ENCODE results near the gene LPAR3.

DNA sequence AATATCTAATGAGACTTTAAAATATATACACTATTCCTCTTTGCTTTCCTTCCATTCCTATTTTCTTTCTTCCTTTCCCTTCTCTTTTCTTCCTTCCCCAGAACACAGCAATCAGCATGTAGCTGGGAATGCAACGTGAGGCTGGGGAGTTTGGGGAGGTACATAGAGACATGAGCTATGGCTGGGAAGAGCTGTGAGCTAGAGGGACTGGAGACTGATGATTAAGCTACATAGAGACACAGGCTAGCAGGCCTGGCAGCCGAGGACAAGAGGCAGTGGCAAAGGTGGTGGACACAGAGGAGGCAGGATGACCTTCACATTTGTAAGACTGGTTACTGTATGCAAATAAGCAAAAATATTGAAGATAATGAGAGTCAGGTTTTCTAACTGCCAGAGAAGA, 7.5 kb downstream of the LPAR3 start:
- TF ChIP-seq ZNF626 (tag by site-specific recombination; IDR thresholded peaks at IDR 0.05): no peak
- no peak for TF ChIP-seq CTCF (tag by site-specific recombination; IDR thresholded peaks at IDR 0.05)
- TF ChIP-seq, protein P1, sequence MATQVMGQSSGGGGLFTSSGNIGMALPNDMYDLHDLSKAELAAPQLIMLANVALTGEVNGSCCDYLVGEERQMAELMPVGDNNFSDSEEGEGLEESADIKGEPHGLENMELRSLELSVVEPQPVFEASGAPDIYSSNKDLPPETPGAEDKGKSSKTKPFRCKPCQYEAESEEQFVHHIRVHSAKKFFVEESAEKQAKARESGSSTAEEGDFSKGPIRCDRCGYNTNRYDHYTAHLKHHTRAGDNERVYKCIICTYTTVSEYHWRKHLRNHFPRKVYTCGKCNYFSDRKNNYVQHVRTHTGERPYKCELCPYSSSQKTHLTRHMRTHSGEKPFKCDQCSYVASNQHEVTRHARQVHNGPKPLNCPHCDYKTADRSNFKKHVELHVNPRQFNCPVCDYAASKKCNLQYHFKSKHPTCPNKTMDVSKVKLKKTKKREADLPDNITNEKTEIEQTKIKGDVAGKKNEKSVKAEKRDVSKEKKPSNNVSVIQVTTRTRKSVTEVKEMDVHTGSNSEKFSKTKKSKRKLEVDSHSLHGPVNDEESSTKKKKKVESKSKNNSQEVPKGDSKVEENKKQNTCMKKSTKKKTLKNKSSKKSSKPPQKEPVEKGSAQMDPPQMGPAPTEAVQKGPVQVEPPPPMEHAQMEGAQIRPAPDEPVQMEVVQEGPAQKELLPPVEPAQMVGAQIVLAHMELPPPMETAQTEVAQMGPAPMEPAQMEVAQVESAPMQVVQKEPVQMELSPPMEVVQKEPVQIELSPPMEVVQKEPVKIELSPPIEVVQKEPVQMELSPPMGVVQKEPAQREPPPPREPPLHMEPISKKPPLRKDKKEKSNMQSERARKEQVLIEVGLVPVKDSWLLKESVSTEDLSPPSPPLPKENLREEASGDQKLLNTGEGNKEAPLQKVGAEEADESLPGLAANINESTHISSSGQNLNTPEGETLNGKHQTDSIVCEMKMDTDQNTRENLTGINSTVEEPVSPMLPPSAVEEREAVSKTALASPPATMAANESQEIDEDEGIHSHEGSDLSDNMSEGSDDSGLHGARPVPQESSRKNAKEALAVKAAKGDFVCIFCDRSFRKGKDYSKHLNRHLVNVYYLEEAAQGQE (tag by site-specific recombination; IDR thresholded peaks at IDR 0.05): no peak
- no peak for TF ChIP-seq ZNF140 (tag by site-specific recombination; IDR thresholded peaks at IDR 0.05)
